Subcutaneous abdominal adipose tissue (tissue), 5 donors: ENCODE results near the gene TNFAIP2.

ENCODE experiments used
- H3K27ac ChIP-seq: one replicate; pipeline ENCODE4 v1.7.0; 2013; ENCODE audit warnings: low read depth, mild to moderate bottlenecking, inconsistent platforms, low read length, moderate library complexity
- H3K27me3 ChIP-seq, 5 donors: one replicate each; pipeline ENCODE4 v1.7.0; 2013; ENCODE audit warnings: low read length in 5 of 5, inconsistent platforms in 1 of 5; ENCODE audit not compliant: control insufficient read depth in 5 of 5, insufficient read depth in 4 of 5
- H3K36me3 ChIP-seq, 5 donors: one replicate each; pipeline ENCODE4 v1.7.0; 2013; ENCODE audit warnings: low read length in 5 of 5; ENCODE audit not compliant: control insufficient read depth in 5 of 5, insufficient read depth in 5 of 5
- H3K4me1 ChIP-seq, 5 donors: one replicate each; pipeline ENCODE4 v1.7.0; 2013; ENCODE audit warnings: low read length in 5 of 5, mild to moderate bottlenecking in 3 of 5, moderate library complexity in 1 of 5; ENCODE audit not compliant: control insufficient read depth in 5 of 5, insufficient read depth in 5 of 5
- H3K4me3 ChIP-seq, 5 donors: one replicate each; pipeline ENCODE4 v1.7.0; 2013; ENCODE audit warnings: low read length in 5 of 5, low read depth in 1 of 5
- H3K9ac ChIP-seq, 5 donors: one replicate each; pipeline ENCODE4 v1.7.0; 2013; ENCODE audit warnings: low read length in 5 of 5, mild to moderate bottlenecking in 4 of 5, moderate library complexity in 3 of 5
- H3K9me3 ChIP-seq, 5 donors: one replicate each; pipeline ENCODE4 v1.7.0; 2013; ENCODE audit warnings: low read length in 5 of 5; ENCODE audit not compliant: control insufficient read depth in 5 of 5
- donor health status: healthy.
- donor health status: healthy.
- donor health status: healthy.
- donor health status: healthy.
- donor health status: healthy.

Gene TNFAIP2

GRCh38 chr14:103122585-103122946 lies 695 bp upstream of the TNFAIP2 start:
- H3K9ac ChIP-seq: peak overlapping the region in 4 of 5 donors; percentile 53 to 94 (median 86)
- peak overlapping the region; percentile 13 to 79 (median 53) for H3K4me3 ChIP-seq
- peaks cover 0 to 15% (median 11%) of the 10 kb centered on the region in 5 donors for H3K36me3 ChIP-seq
- no peaks in the 10 kb centered on the region for H3K27me3 ChIP-seq
- peak overlapping the region; percentile 97 for H3K27ac ChIP-seq
- H3K4me1 ChIP-seq: peaks cover 34 to 92% (median 84%) of the 10 kb centered on the region in 5 donors
- no peaks in the 10 kb centered on the region for H3K9me3 ChIP-seq

GRCh38 chr14:103123634-103124500 lies 606 bp downstream of the TNFAIP2 start:
- H3K27me3 ChIP-seq: no peaks in the 10 kb centered on the region
- peak overlapping the region; percentile 84 for H3K27ac ChIP-seq
- H3K9ac ChIP-seq: peak overlapping the region in 4 of 5 donors; percentile 65 to 84 (median 80)
- H3K4me1 ChIP-seq: peaks cover 30 to 93% (median 88%) of the 10 kb centered on the region in 5 donors
- peaks cover 0 to 28% (median 23%) of the 10 kb centered on the region in 5 donors for H3K36me3 ChIP-seq
- peak overlapping the region; percentile 48 to 79 (median 76) for H3K4me3 ChIP-seq
- H3K9me3 ChIP-seq: no peaks in the 10 kb centered on the region

DNA sequence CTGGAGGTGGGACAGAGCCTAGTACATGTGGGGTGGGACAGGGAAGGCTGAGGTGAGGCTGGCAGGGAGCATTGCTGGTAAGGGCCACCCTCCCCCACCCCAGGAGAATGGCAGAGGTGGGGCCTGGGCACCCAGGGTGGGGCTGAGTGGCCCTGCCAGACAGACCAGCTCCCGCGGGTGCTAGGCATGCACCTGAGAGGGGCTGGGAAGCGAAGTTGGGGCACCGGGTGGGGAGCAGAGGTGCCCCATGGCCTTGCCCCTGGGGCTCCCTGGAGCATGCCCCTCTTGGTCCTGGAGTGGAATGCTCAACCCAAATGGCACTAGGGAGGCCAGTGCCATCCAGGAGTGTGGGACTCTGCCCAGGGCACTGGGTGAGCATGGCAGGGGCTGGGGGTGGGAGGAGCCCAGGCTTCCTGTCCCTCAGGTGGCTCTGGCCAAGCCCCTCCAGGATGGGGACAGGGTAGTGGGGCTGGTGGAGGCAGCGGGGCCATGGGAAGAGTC lies 1.3 kb downstream of the TNFAIP2 start:
- H3K9ac ChIP-seq: peak overlapping the region; percentile 48 to 84 (median 77)
- H3K4me3 ChIP-seq: peak overlapping the region; percentile 67 to 79 (median 76)
- peaks cover 28 to 93% (median 87%) of the 10 kb centered on the region in 5 donors for H3K4me1 ChIP-seq
- H3K9me3 ChIP-seq: no peaks in the 10 kb centered on the region
- H3K27me3 ChIP-seq: no peaks in the 10 kb centered on the region
- peak overlapping the region; percentile 84 for H3K27ac ChIP-seq
- peaks cover 0 to 35% (median 30%) of the 10 kb centered on the region in 5 donors for H3K36me3 ChIP-seq

DNA sequence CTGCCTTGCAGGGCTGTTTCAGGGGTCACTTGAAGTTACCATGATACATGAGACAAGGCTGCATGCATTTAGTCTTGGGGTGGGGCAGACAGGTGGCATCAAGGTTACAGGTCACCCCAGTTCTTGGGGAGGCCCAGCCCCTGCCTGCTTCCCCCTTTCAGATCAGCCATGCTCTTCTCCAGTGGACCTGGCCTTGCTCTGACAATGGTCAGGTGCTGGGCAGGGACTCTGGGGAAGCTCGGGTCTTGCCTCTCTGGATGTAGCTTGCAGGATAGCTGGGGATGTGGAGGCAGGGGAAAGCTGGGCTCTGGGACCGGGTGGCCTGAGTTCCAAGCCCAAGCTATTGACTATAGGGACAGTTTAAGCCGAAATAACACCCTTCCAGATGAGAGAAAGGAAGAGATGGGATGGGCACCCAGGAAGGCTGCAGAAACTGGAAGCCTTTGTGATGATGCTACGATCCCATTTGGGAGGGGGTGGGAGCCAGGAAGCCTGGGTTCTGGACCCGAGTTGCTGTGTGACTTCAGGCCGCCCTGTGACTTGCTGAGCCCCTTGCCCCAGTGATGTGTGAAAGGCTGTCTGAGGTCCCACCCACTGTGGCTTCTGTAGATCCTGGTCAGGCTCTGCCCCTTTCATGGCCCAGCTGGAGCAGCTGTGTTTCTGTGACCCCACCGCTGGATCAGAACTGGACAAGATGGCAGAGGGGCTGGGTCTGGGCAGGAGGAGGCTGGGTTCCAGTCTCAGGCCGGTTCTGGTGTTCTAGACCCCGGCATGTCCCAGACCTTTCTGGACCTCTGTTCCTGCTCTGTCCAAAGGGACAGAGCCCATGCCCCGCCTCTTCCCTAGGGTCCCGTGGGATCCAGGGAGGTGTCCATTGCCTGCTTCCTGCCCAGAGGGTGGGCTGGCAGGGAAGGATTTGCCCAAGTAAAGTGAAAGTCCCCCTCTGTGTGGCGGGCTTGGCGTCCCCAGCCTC lies 2.1 kb downstream of the TNFAIP2 start:
- peak overlapping the region in 4 of 5 donors; percentile 42 to 84 (median 65) for H3K9ac ChIP-seq
- peaks cover 0 to 43% (median 38%) of the 10 kb centered on the region in 5 donors for H3K36me3 ChIP-seq
- H3K27me3 ChIP-seq: no peaks in the 10 kb centered on the region
- peak overlapping the region; percentile 84 for H3K27ac ChIP-seq
- H3K9me3 ChIP-seq: no peaks in the 10 kb centered on the region
- H3K4me1 ChIP-seq: peaks cover 27 to 85% (median 80%) of the 10 kb centered on the region in 5 donors
- H3K4me3 ChIP-seq: peak overlapping the region; percentile 67 to 79 (median 76)

DNA sequence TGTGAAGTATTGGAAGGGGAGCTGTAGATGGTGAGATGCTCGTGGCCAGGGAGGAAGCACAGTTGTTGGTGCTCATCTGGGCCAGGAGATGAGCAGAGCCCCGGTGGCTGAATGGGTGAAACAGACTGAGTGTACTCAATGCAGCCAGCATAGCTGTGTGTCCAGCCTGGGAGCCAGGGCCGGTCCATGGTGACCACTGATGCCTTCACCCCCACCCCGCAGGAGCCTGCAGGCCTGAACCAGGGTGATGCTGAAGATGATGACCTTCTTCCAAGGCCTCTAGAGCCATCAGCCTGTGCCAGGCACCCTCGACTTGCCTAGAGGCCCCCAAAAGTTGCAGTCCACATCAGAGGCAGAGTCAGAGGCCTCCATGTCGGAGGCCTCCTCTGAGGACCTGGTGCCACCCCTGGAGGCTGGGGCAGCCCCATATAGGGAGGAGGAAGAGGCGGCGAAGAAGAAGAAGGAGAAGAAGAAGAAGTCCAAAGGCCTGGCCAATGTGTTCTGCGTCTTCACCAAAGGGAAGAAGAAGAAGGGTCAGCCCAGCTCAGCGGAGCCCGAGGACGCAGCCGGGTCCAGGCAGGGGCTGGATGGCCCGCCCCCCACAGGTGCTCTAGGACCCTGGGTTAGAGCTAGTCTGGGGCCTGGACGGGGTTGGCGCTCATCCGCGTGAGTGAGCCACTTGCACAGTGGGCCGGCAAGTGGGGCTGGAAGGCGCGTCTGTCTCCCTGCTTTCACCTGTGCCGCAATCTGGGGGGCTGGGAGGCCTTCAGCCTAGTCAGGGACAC lies 3.0 kb downstream of the TNFAIP2 start:
- Histone ChIP-seq H3K27me3 (no peaks in the 10 kb centered on the region), H3K9ac (peak overlapping the region in 1 of 5 donors; percentile 23), H3K4me1 (peaks cover 18 to 76% (median 71%) of the 10 kb centered on the region in 5 donors), H3K27ac (peak overlapping the region; percentile 84), H3K9me3 (no peaks in the 10 kb centered on the region), H3K4me3 (peak overlapping the region; percentile 26 to 79 (median 76)), H3K36me3 (peaks cover 0 to 52% (median 47%) of the 10 kb centered on the region in 5 donors)

GRCh38 chr14:103126873-103127304 lies 3.6 kb downstream of the TNFAIP2 start:
- peaks cover 0 to 58% (median 53%) of the 10 kb centered on the region in 5 donors for H3K36me3 ChIP-seq
- H3K27me3 ChIP-seq: no peaks in the 10 kb centered on the region
- H3K9ac ChIP-seq: no peak overlapping the region
- peaks cover 15 to 71% (median 67%) of the 10 kb centered on the region in 5 donors for H3K4me1 ChIP-seq
- no peak overlapping the region for H3K27ac ChIP-seq
- H3K4me3 ChIP-seq: peak overlapping the region in 3 of 5 donors; percentile 76 to 79 (median 77)
- no peaks in the 10 kb centered on the region for H3K9me3 ChIP-seq

GRCh38 chr14:103127356-103127755 lies 4.1 kb downstream of the TNFAIP2 start:
- H3K27ac ChIP-seq: no peak overlapping the region
- peaks cover 0 to 63% (median 58%) of the 10 kb centered on the region in 5 donors for H3K36me3 ChIP-seq
- no peaks in the 10 kb centered on the region for H3K9me3 ChIP-seq
- peak overlapping the region in 3 of 5 donors; percentile 20 to 50 (median 38) for H3K4me3 ChIP-seq
- no peak overlapping the region for H3K9ac ChIP-seq
- peaks cover 12 to 66% (median 62%) of the 10 kb centered on the region in 5 donors for H3K4me1 ChIP-seq
- H3K27me3 ChIP-seq: no peaks in the 10 kb centered on the region

GRCh38 chr14:103127861-103128598 lies 4.8 kb downstream of the TNFAIP2 start:
- peaks cover 0 to 2% (median 0%) of the 10 kb centered on the region in 5 donors for H3K9me3 ChIP-seq
- H3K4me3 ChIP-seq: peak overlapping the region in 3 of 5 donors; percentile 20 to 50 (median 21)
- peaks cover 0 to 3% (median 0%) of the 10 kb centered on the region in 5 donors for H3K27me3 ChIP-seq
- H3K36me3 ChIP-seq: peaks cover 0 to 69% (median 65%) of the 10 kb centered on the region in 5 donors
- H3K27ac ChIP-seq: no peak overlapping the region
- peak overlapping the region in 1 of 5 donors; percentile 8 for H3K9ac ChIP-seq
- H3K4me1 ChIP-seq: peaks cover 12 to 59% (median 56%) of the 10 kb centered on the region in 5 donors
